Adrenal gland (tissue), 5 donors: ENCODE measurements around the gene BACH2.

Source experiments
- CTCF ChIP-seq, 6 experiments: fragments of 450-650 bp in 4 of 6; fragments of 200-600 bp in 2 of 6; sonication (generic) in 1 of 6; IDR thresholded peaks; 1 replicate in 5 of 6; 2 replicates in 1 of 6; pipeline versions ENCODE4 v1.5.1 to v1.8.0; 2016 to 2021; ENCODE audit warnings: antibody characterized with exemption in 6 of 6, mild to moderate bottlenecking in 2 of 6, moderate library complexity in 1 of 6
- POLR2A ChIP-seq, 2 donors: fragments of 450-650 bp; IDR thresholded peaks; one replicate each; pipeline ENCODE4 v1.6.1; 2017; ENCODE audit warnings: antibody characterized with exemption in 2 of 2, mild to moderate bottlenecking in 2 of 2, moderate library complexity in 1 of 2
- donor health status: DM: no; HTN: no; CAD: no.

- no peak for TF ChIP-seq CTCF (IDR thresholded peaks at IDR 0.05)
- TF ChIP-seq POLR2A (IDR thresholded peaks at IDR 0.05), result no peak
Observed at GRCh38 chr6:89927264-89927663, 369.4 kb downstream of the BACH2 start.
